ENCODE results near the gene MORN1. TPM values are rescaled to one million over a fixed set of nuclear protein-coding genes. Genes with fewer than 3 reads are reported as not detected.

The MORN1 gene
- total RNA-seq, 1 donor from 2014 or later, result 11.1 TPM

DNA sequence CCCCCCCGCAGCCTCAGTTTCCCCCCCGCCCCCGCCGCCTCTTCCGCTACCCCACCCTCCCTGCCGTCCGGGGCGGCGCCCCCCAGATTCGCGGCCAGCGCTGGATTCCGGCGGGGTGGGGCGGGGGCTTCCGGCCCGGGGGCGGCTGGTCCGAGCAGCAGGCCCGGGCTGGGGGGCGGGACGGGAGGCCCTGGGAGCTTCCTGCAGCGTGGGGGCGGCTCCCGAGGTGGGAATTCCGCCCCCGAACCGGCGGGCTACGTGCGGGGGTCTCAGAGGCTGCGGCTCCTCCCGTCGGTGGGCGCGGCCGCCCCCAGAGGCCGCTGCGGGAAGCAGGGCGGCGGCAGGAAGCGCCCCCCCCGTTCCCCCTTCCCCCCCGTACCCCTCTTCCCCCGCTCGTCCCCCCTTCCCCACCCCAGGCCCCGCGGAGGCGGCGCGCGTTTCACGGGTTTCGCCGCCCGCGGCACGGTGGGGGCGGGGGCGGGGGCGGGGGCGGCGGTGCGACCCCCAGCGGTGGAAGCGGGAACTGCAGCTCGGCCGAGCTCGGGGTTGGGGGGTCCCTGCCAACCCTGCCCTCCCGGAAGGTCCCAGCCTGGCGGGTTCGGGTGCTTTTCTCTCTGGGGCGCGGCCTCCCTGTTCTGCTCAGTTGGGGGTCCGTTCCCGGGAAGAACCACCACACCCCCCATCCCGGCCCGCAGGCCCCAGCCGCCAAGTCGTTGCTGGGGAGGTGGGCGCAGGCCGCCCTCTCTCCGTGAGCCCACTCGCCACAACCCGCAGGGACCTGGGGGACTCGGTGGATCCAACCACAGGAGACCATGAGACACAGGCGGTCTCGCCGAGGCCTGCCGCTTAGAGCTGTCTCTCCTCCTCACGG lies 76.3 kb downstream of the MORN1 start:
- Mint-ChIP-seq H3K36me3 (ENCODE audit: low read depth) (peaks cover 1% of the 10 kb centered on the region), H3K27me3 (no peaks in the 10 kb centered on the region), H3K9me3 (no peaks in the 10 kb centered on the region), H3K27ac (peak overlapping the region; percentile 67), H3K4me1 (peaks cover 2% of the 10 kb centered on the region), H3K4me3 (peak overlapping the region; percentile 60)
- DNase-seq, result peak; percentile 88
- intact Hi-C loops (cut with micrococcal nuclease), result loop anchor here (2.0 kb wide), 2 partner anchors 14 to 76 kb away; partner anchors contain the start of genes MORN1 and RER1

DNA sequence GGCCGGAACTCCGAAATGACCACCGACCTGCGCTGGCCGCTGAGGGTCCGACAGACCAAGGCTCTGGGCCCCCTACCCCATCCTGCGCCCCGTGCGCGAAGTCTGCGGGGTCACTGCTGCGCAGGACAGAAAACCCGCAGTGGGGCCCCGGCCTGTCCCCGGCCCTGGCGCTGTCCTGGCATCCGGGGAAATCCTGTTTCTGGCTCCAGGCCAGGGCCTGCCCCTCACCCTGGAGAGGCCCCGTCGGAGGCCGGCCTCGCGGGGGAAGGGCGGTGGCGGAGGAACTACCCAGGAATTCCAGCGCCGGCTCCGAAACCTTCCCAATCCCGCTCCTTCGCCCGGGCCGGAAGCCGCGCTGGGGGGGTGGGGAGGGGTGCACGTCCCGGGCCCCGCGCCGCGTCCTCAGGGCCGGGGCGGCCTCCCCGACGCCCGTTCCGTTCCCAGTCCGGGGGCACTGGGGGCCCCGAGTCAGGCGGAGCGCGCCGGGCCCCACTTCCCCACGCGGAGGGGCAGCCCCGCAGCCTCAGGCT lies 77.0 kb downstream of the MORN1 start:
- intact Hi-C loops (cut with micrococcal nuclease), result loop anchor here (2.0 kb wide), 2 partner anchors 14 to 76 kb away; partner anchors contain the start of genes MORN1 and RER1
- H3K27ac Mint-ChIP-seq, result no peak overlapping the region
- H3K9me3 Mint-ChIP-seq, result no peaks in the 10 kb centered on the region
- no peak for DNase-seq
- H3K36me3 Mint-ChIP-seq (ENCODE audit: low read depth), result peaks cover 3% of the 10 kb centered on the region
- H3K4me3 Mint-ChIP-seq, result no peak overlapping the region
- H3K27me3 Mint-ChIP-seq, result no peaks in the 10 kb centered on the region
- peaks cover 2% of the 10 kb centered on the region for H3K4me1 Mint-ChIP-seq

DNA sequence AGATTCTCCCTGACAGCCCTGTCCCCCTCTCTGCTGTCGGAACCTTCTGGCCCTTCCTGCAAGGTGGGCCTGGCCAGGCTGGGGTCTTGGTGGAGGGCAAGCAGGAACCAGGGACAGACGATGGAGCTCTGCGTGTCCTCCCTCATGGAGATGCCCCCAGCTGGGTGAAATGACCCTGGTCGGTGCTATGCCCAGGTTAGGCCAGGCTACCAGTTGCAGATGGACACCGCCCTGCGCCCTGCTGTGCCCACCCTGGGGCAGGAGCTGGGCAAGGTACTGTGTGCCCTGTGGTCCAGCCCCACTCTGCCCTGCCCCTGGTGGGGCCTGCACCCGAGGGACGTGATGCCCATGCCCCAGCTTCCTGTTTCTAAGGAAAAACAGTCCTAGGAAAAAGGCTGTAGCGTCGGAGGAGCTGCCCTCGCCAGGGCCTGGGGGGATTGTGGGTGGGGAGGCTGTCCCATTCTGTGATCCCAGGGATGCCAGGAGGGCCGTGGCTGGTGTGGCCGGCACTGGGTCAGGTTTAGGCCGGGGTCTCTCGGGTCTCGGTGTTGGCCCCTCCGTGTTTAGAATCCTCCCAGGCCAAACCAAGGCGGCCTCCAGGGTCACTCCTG lies 77.6 kb downstream of the MORN1 start:
- intact Hi-C loops (cut with micrococcal nuclease), result loop anchor here (2.0 kb wide), 2 partner anchors 13 to 77 kb away; partner anchors contain the start of genes MORN1 and RER1
- no peak for DNase-seq
- peak overlapping the region; percentile 12 for H3K4me3 Mint-ChIP-seq
- H3K27ac Mint-ChIP-seq, result peak overlapping the region; percentile 25
- peaks cover 4% of the 10 kb centered on the region for H3K36me3 Mint-ChIP-seq (ENCODE audit: low read depth)
- H3K9me3 Mint-ChIP-seq, result no peaks in the 10 kb centered on the region
- H3K4me1 Mint-ChIP-seq, result peaks cover 2% of the 10 kb centered on the region
- H3K27me3 Mint-ChIP-seq, result no peaks in the 10 kb centered on the region

DNA sequence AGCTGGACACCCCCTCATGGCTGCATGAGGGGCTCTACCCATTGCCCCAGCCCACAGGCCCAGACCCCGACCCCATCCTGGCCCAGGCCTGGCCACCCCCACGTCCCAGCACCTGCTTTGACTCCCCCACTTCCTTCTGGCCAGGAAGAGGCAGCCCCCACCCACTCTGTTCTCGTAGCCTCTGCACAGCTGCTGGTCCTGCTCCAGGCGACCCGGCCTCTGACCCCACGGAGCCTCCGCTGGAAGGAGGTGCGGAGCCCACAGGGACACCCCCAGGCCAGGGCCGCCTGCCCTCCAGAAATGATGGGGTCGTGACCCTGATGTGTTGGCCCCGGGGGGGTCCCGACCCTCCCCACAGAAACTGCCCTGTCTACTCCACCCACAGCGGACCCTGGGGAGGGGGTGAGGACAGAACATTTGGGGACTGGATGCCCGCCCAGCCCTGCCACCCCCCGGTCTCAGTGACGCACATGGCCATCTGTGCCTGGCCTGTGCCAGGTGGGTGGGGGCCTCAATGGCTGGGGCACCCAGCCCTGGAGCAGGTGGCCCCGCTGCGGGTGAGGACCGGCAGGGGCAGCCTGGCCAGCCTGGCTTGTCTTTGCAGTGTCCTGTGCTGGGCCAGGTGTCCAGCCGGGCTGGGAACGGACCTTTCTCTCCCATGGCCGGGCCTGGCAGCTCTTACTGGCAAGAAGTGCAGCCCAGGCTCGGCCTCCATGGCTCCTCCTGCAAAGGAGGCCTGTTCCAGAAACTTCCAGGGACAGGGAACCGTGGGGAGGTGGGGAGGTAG lies 78.6 kb downstream of the MORN1 start:
- H3K36me3 Mint-ChIP-seq (ENCODE audit: low read depth), result peaks cover 13% of the 10 kb centered on the region
- no peaks in the 10 kb centered on the region for H3K27me3 Mint-ChIP-seq
- intact Hi-C loops (cut with micrococcal nuclease), result no loop called here
- no peak for DNase-seq
- peaks cover 2% of the 10 kb centered on the region for H3K4me1 Mint-ChIP-seq
- H3K9me3 Mint-ChIP-seq, result no peaks in the 10 kb centered on the region
- H3K27ac Mint-ChIP-seq, result no peak overlapping the region
- H3K4me3 Mint-ChIP-seq, result no peak overlapping the region

DNA sequence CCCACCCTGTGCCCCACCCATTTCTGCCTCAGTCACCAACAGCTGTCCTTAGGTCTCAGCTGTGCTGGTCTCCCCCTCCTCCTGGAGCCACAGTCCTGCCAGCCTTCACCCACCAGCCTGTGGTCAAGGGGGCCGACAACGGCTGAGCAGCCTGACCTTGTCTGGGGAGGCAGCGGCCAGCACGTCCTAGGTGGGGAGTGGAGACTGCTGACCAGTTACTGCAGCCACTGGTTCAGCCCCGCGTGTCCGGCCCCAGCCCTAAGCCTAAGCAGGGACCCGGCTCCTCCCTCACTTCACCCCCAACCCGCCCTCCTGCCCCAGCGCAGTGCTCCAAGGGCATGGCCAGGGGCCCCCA lies 79.2 kb downstream of the MORN1 start:
- H3K36me3 Mint-ChIP-seq (ENCODE audit: low read depth), result peaks cover 15% of the 10 kb centered on the region
- H3K27me3 Mint-ChIP-seq, result no peaks in the 10 kb centered on the region
- H3K27ac Mint-ChIP-seq, result peak overlapping the region; percentile 51
- intact Hi-C loops (cut with micrococcal nuclease), result no loop called here
- H3K9me3 Mint-ChIP-seq, result no peaks in the 10 kb centered on the region
- H3K4me1 Mint-ChIP-seq, result peaks cover 2% of the 10 kb centered on the region
- no peak for DNase-seq
- H3K4me3 Mint-ChIP-seq, result no peak overlapping the region

DNA sequence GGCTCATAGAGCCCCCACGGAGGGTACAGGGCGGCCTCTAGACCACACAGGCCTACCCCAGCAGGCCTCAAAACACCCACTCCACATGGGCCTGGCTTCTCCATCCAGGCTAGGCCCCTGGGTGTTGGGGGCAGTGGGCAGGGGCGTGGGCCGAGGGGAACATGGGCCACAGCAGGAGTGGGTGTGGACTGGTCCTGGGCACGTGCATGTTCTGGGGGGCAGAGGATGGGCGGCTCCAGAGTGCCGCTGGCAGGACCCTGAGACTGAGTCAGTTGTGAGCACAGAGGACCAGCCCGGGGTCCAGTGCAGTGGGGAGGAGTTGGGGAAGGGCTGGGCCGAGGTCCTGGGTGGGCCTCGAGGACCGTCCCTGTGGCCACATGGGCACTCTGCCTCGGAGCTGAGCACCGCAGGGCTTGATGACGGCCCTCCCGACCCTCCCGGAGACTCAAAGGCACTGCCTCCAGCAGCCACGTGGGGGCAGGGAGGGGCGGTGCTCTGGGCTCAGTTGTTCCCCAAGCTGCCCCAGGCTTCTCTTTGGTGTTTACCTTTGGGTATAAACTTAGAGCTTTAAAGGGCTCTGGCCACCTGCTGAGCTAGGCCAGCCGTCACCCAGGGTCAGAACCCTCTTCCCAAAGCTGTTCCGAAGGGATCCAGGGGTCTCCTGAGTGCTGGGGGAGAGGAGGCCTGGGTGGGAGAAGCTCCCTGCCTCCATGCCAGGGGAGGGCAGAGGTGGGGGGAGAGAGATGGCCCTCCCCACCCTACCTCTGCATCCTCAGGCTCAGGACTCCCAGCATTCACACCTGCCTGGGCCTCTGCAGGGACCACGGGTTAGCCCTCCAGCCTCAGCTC lies 79.9 kb downstream of the MORN1 start:
- DNase-seq, result peak; percentile 82
- intact Hi-C loops (cut with micrococcal nuclease), result no loop called here
- H3K4me3 Mint-ChIP-seq, result no peak overlapping the region

DNA sequence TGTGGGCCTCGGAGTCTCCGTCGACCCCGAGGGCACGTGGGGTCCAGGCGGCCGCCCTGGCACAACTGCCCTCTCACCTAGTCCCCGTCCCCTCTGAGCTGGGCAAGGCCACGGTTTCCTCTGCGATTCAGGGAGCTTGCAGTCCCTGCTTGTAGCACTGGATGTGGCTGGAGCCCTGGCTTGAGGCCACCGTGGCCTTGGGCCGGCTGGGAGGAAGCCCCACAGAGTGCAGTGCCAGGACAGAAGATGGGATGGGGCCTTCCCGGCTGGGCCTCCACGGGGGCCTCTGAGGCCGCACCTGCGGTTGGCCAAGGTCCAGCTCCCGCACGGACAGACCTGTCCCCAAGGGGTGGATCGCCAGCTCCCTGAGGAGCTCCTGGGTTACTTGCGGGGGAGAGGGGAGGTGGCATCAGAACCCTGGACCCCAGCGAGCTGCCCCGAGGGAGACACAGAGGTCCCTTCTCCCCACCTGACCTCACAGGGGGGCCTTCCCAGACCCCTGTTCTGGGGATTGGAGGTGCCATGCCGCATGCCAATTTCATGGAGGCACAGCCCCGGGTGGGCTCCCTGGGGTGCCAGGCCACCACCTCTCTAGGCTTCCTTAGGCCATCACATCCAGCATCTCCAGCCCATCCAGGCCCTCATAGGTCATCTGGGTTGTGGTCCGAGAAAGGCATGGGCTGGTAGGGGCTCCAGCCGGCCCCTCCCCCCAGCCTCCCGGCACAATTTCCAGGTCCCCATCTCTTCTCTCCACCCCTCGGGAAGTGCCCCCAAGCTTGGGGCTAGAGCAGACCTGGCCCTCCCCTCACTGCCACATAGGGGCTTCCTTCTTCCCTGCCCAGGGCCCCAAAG lies 80.8 kb downstream of the MORN1 start:
- peaks cover 23% of the 10 kb centered on the region for H3K36me3 Mint-ChIP-seq (ENCODE audit: low read depth)
- H3K27ac Mint-ChIP-seq, result no peak overlapping the region
- no peaks in the 10 kb centered on the region for H3K27me3 Mint-ChIP-seq
- DNase-seq, result no peak
- no peaks in the 10 kb centered on the region for H3K9me3 Mint-ChIP-seq
- H3K4me1 Mint-ChIP-seq, result peaks cover 2% of the 10 kb centered on the region
- no peak overlapping the region for H3K4me3 Mint-ChIP-seq
- intact Hi-C loops (cut with micrococcal nuclease), result no loop called here

More for the DNA sequence above, 79.9 kb downstream of the MORN1 start:
- Mint-ChIP-seq H3K27ac (no peak overlapping the region), H3K27me3 (no peaks in the 10 kb centered on the region), H3K36me3 (ENCODE audit: low read depth) (peaks cover 19% of the 10 kb centered on the region), H3K9me3 (no peaks in the 10 kb centered on the region), H3K4me1 (peaks cover 2% of the 10 kb centered on the region)

DNA sequence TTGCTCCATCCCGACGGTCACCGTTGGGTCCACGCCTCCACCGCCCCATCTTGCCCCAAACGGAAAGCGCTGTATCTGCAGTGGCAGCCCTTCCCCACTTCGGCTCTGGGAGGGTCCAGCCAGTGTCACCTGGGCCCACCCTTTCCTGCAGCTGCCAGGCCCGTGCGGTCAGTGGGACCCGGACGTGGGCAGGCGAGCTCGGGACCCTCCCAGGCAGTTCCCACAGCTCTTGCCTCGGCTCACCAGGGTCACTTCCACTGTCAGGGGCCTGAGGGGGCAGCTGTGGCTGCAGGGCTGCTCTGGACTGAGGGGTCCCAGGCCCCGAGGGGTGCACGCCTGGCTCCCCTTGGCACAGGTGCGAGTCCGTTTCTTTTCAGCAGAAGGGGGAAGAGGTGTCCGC lies 82.5 kb downstream of the MORN1 start:
- no peaks in the 10 kb centered on the region for H3K27me3 Mint-ChIP-seq
- peaks cover 2% of the 10 kb centered on the region for H3K4me1 Mint-ChIP-seq
- H3K27ac Mint-ChIP-seq, result no peak overlapping the region

DNA sequence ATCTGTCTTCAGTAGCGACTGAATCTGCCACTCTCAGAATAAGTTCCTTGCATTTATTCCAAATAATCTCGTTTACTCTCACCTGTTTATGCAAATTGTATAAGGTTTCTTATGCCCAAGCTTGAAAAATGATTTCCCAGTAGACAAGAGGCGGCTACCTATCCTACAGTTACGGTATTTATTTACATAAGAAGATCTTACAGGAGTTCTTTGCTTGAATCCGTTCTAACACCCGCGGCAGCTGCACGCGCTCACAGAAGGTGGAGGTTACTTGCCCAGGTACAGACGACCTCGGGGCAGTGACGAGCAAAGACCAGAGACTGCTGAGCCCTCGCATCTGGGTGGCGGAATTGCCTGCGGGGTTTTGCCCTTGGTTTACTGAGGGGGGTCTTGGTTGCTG lies 83.4 kb downstream of the MORN1 start:
- Mint-ChIP-seq H3K4me3 (no peak overlapping the region), H3K36me3 (ENCODE audit: low read depth) (peaks cover 32% of the 10 kb centered on the region), H3K27me3 (no peaks in the 10 kb centered on the region), H3K27ac (no peak overlapping the region), H3K9me3 (no peaks in the 10 kb centered on the region), H3K4me1 (peaks cover 2% of the 10 kb centered on the region)
- intact Hi-C loops (cut with micrococcal nuclease), result loop anchor here (10.0 kb wide), 1 partner anchor 217 kb away; the partner anchor contains the start of gene PANK4
- no peak for DNase-seq

More for the DNA sequence above, 82.5 kb downstream of the MORN1 start:
- Mint-ChIP-seq H3K4me3 (no peak overlapping the region), H3K9me3 (no peaks in the 10 kb centered on the region), H3K36me3 (ENCODE audit: low read depth) (peaks cover 32% of the 10 kb centered on the region)
- no peak for DNase-seq
- intact Hi-C loops (cut with micrococcal nuclease), result loop anchor here (10.0 kb wide), 1 partner anchor 216 kb away; the partner anchor contains the start of gene PANK4

DNA sequence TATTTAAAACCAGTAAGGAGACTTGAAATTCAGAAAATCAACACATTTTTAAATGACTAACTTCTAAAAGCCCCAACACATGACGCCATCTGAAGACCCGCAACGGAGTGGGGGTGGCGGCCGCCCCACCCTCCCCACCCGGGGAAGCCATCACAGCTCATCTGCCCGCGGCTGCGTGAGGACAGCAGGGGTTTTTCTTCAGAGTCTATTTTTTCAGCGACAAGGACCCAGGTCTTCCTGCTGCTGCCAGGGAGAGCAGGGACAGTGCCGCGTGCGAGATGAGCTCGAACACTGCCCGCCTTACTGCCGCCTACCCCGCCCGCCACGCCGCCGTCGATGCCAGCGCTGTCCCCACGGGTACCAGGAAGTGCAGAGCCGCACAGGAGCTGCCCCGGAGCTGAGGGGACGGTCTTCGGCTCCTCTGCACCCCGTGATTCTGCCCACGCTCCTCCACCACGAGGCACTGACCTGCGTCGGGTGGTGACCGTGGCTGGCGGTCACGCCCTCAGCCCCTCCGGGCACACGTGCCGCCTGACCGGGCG lies 84.2 kb downstream of the MORN1 start:
- Mint-ChIP-seq H3K9me3 (no peaks in the 10 kb centered on the region), H3K4me1 (peaks cover 2% of the 10 kb centered on the region), H3K4me3 (no peak overlapping the region), H3K36me3 (ENCODE audit: low read depth) (peaks cover 32% of the 10 kb centered on the region), H3K27ac (no peak overlapping the region), H3K27me3 (no peaks in the 10 kb centered on the region)
- intact Hi-C loops (cut with micrococcal nuclease), result loop anchor here (10.0 kb wide), 1 partner anchor 218 kb away; the partner anchor contains the start of gene PANK4
- no peak for DNase-seq

DNA sequence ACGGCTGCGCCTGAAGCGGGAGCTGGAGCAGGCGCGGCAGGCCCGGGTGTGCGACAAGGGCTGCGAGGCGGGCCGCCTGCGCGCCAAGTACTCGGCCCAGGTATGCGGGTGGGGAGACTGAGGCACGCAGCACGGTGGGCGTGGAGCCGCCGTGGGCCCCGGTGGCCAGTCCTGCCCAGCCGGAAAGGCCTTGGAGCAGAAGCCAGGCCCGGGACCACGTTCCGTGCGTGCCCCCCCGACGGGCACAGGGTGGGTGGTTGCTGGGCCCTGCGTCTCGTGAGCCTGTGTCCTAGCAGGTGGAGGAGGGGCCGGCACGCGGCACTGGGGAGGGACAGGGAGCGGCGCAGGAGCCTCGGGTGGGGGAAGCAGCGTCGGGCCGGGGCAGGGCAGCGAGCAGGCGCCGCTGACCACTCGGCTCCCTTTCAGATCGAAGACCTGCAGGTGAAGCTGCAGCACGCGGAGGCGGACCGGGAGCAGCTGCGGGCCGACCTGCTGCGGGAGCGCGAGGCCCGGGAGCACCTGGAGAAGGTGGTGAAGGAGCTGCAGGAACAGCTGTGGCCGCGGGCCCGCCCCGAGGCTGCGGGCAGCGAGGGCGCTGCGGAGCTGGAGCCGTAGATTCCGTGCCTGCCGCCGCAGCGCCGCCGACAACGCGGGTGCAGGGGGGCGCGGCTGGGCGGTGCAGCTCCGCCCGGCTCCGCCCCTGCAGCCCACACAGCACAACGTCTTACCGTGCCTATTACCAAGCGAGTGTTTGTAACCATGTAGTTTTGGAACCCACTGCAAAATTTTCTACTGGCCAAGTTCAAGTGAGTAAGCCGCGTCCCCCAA lies 85.0 kb downstream of the MORN1 start:
- no peak overlapping the region for H3K27ac Mint-ChIP-seq

More for the DNA sequence above, 85.0 kb downstream of the MORN1 start:
- no peak for DNase-seq
- Mint-ChIP-seq H3K27me3 (no peaks in the 10 kb centered on the region), H3K36me3 (ENCODE audit: low read depth) (peaks cover 32% of the 10 kb centered on the region), H3K4me1 (peaks cover 3% of the 10 kb centered on the region), H3K9me3 (no peaks in the 10 kb centered on the region), H3K4me3 (no peak overlapping the region)
- intact Hi-C loops (cut with micrococcal nuclease), result loop anchor here (10.0 kb wide), 1 partner anchor 218 kb away; the partner anchor contains the start of gene PANK4
